ENCODE results near the gene ARHGAP27. TPM values are rescaled to one million over a fixed set of nuclear protein-coding genes. Genes with fewer than 3 reads are reported as not detected.

ARHGAP27 gene
- total and polyA plus RNA-seq, 2 donors: 23.1 to 73.8 TPM

DNA sequence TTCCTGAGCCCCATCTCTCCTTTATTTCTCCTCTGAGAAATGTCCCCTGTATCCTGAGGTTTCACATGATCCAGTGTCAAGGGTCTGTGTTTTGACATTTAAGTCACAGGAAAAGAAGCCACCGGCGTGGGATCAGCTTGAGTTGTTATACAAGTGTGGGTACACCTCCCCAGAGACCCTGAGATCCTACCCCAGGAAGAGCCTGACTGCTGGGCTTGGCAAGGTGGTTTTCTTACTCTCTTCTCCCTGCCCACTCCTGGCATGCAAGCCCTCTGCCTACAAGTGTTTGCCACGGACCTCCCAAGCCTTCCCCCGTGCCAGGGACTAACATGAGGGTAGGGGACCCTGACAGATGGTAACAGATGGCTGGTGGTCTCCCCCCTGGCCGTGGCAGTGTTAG is 2.8 kb upstream of the ARHGAP27 start:
- DNase-seq (ENCODE audit: low read depth in 6 of 9, low spot score in 9 of 9): no peak
- peaks cover 15 to 70% of the 10 kb centered on the region in 2 donors for H3K4me1 ChIP-seq (ENCODE audit: control insufficient read depth in 2 of 2, insufficient read depth in 2 of 2, low read length in 2 of 2)
- peaks cover 0 to 25% of the 10 kb centered on the region in 2 donors for H3K27me3 ChIP-seq (ENCODE audit: control insufficient read depth in 2 of 2, insufficient read depth in 1 of 2, low read length in 1 of 2)
- H3K27ac ChIP-seq (ENCODE audit: low read depth in 1 of 2, low read length in 1 of 2): peak overlapping the region in 1 of 2 donors; percentile 26
- WGBS: 72% methylated on average over 5 of the region's 5 CpGs
- H3K36me3 ChIP-seq (ENCODE audit: control insufficient read depth in 2 of 2, insufficient read depth in 2 of 2, low read length in 1 of 2): peaks cover 31 to 35% of the 10 kb centered on the region in 2 donors
- H3K9me3 ChIP-seq (ENCODE audit: control insufficient read depth in 2 of 2, insufficient read depth in 1 of 2, low read length in 1 of 2): peaks cover 0 to 6% of the 10 kb centered on the region in 2 donors
- no peak overlapping the region for H3K4me3 ChIP-seq (ENCODE audit: low read length in 2 of 2)

DNA sequence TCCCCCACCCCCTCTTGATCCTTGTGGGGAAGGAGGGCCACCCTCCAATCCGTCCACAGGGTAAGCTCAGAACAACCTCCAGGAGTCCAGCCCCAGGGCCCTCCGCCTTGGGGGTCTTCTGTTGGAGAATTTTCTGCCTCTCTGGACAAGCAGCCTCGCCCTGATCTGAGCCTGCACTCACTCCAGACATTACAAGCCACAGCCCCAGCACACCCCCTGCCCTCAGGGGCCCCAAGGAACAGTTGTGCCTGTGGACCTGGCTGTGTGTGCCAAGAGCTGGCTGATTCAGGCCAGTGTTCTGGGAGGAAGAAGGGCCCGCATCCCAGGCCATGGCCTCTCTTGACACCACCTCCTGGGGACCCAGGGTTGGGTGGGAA is 477 bp upstream of the ARHGAP27 start:
- H3K36me3 ChIP-seq (ENCODE audit: control insufficient read depth in 2 of 2, insufficient read depth in 2 of 2, low read length in 1 of 2): peaks cover 22 to 24% of the 10 kb centered on the region in 2 donors
- peak in 1 of 9 donors; percentile 6 for DNase-seq (ENCODE audit: low read depth in 6 of 9, low spot score in 9 of 9)
- H3K27me3 ChIP-seq (ENCODE audit: control insufficient read depth in 2 of 2, insufficient read depth in 1 of 2, low read length in 1 of 2): peaks cover 0 to 44% of the 10 kb centered on the region in 2 donors
- H3K9me3 ChIP-seq (ENCODE audit: control insufficient read depth in 2 of 2, insufficient read depth in 1 of 2, low read length in 1 of 2): peaks cover 0 to 9% of the 10 kb centered on the region in 2 donors
- WGBS: 79% methylated on average over 4 of the region's 4 CpGs
- H3K27ac ChIP-seq (ENCODE audit: low read depth in 1 of 2, low read length in 1 of 2): no peak overlapping the region
- peaks cover 16 to 73% of the 10 kb centered on the region in 2 donors for H3K4me1 ChIP-seq (ENCODE audit: control insufficient read depth in 2 of 2, insufficient read depth in 2 of 2, low read length in 2 of 2)
- no peak overlapping the region for H3K4me3 ChIP-seq (ENCODE audit: low read length in 2 of 2)

DNA sequence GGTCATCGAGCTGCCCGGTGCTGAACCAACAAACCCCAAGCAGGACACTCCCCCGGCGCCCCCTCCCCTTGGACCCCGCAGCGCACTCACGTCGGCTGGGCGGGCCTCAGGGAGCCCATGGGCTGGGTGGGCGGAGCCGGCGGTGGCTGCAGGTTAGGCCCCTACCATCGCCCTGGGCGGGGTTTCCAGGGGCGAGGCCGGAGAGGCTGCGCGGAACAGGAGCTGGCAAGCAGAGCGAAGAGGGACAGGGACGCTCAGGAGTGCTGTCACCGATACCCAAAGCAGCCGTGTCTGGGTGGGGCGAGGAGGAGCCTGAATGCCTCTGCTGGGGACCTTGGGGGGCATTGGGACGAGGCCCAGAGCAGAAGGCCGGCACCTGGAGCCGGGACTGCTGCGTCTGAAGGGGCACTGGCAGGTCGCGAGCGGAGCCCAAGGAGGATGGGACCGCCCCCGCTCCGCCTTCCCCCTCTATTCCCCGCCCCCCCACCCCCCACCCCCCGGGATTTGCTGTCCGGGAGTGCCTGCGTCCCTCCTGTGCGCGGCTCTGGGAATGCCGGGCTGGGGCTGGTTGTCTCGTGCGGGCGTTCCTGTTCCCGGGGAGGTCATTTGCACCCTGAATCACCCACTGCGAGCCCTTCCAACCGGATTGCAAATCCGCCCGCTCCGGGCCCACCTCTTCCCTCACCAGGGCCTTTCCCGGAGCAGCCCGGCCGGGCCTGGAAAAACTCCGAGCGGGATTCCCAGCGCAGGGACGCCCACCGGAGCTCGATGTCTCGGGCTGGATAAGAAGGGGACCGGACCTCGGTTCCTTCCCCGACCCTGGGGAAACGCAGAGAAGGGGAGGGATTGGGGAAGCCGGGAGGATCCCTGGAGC is 902 bp downstream of the ARHGAP27 start:
- under 1% methylated on average over 64 of the region's 64 CpGs for WGBS
- DNase-seq (ENCODE audit: low read depth in 6 of 9, low spot score in 9 of 9): peak in 4 of 9 donors; percentile 52 to 80 (median 68)

DNA sequence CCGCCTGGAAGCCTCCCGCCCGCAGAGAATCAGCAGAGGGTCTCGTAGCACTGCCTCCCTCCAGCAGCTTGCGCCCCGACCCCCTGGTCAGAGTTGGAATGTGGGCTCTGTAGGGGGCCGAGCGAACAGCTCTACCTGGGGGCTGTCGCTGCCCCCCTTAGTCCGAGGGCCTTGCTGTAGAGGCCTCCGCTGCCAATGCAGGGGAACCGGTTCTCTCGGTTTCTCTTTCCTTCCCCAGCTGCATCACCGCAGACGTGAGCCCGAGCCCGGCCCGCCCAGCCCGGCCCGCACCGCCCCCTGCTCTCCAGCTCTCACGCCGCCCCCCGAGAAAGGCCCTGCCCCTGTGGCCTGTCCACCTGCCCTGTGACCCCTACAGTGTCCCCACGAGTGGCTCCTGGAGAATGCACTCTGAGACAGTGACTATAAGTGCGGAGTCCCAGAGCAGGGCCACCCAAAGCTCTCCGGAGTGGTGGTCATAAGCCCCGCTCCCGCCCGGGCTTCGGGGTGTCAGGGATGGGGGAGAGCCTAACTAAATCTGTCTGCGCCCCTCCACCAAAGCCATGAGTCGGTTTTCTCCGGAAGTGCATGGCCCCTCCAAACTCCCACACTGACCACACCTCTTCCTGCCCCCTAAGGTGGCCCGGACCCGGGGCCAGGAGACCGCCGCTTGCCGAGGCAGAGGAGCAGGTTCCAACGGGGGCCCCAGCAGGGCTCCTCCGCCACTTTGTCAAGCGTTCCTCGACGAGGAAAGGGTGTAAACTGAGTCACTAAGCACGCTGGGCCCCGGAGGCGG is 1.7 kb downstream of the ARHGAP27 start:
- Histone ChIP-seq H3K27ac (ENCODE audit: low read depth in 1 of 2, low read length in 1 of 2) (peak overlapping the region in 1 of 2 donors; percentile 46), H3K9me3 (ENCODE audit: control insufficient read depth in 2 of 2, insufficient read depth in 1 of 2, low read length in 1 of 2) (peaks cover 0 to 9% of the 10 kb centered on the region in 2 donors), H3K27me3 (ENCODE audit: control insufficient read depth in 2 of 2, insufficient read depth in 1 of 2, low read length in 1 of 2) (peaks cover 0 to 45% of the 10 kb centered on the region in 2 donors), H3K36me3 (ENCODE audit: control insufficient read depth in 2 of 2, insufficient read depth in 2 of 2, low read length in 1 of 2) (peaks cover under 1 to 5% of the 10 kb centered on the region in 2 donors), H3K4me1 (ENCODE audit: control insufficient read depth in 2 of 2, insufficient read depth in 2 of 2, low read length in 2 of 2) (peaks cover 17 to 63% of the 10 kb centered on the region in 2 donors), H3K4me3 (ENCODE audit: low read length in 2 of 2) (peak overlapping the region; percentile 30 to 49)
- 16% methylated on average over 47 of the region's 47 CpGs for WGBS
- DNase-seq (ENCODE audit: low read depth in 6 of 9, low spot score in 9 of 9): peak in 1 of 9 donors; percentile 51

More for the DNA sequence above, 902 bp downstream of the ARHGAP27 start:
- H3K4me3 ChIP-seq (ENCODE audit: low read length in 2 of 2): peak overlapping the region; percentile 30 to 49
- peaks cover 0 to 45% of the 10 kb centered on the region in 2 donors for H3K27me3 ChIP-seq (ENCODE audit: control insufficient read depth in 2 of 2, insufficient read depth in 1 of 2, low read length in 1 of 2)
- peaks cover 9 to 13% of the 10 kb centered on the region in 2 donors for H3K36me3 ChIP-seq (ENCODE audit: control insufficient read depth in 2 of 2, insufficient read depth in 2 of 2, low read length in 1 of 2)
- H3K27ac ChIP-seq (ENCODE audit: low read depth in 1 of 2, low read length in 1 of 2): no peak overlapping the region
- H3K9me3 ChIP-seq (ENCODE audit: control insufficient read depth in 2 of 2, insufficient read depth in 1 of 2, low read length in 1 of 2): peaks cover 0 to 9% of the 10 kb centered on the region in 2 donors
- H3K4me1 ChIP-seq (ENCODE audit: control insufficient read depth in 2 of 2, insufficient read depth in 2 of 2, low read length in 2 of 2): peaks cover 17 to 71% of the 10 kb centered on the region in 2 donors

DNA sequence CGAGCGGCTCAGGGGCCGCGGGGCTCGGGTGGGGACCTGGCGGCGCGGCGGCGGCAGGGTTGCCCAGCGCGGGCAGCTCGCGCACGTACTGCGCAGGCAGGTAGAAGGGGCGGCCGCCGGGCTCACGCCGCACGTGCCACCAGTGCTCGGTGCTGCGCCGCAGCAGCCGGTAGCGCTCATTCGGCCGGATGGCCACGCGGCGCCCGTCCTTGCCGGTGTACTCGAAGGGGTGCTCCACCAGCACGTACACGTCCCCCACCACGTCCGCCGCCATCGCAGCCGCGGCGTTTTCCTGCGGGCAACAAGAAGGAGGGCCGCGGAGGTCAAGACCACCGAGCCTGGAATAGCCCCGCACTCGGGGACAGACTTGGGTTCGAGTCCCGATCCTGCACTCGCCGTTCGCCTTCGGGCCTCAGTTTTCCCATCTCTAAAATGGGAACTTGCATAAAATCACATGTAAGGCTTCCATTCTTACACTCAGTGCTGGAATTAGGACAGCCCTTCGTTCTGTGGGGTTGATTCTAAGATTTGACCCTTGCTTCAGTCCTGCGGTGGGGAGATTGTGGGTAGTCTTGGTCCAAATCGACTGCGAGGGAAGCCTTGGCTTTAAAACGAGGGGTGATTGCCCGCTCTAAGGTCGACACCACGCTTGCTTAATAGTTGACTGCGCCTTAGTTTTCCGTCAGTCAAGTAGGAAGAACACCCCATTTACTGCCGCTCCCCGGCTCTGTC is 2.5 kb downstream of the ARHGAP27 start:
- H3K27me3 ChIP-seq (ENCODE audit: control insufficient read depth in 2 of 2, insufficient read depth in 1 of 2, low read length in 1 of 2): peaks cover 0 to 45% of the 10 kb centered on the region in 2 donors
- H3K9me3 ChIP-seq (ENCODE audit: control insufficient read depth in 2 of 2, insufficient read depth in 1 of 2, low read length in 1 of 2): peaks cover 0 to 9% of the 10 kb centered on the region in 2 donors
- DNase-seq (ENCODE audit: low read depth in 6 of 9, low spot score in 9 of 9): no peak
- H3K4me1 ChIP-seq (ENCODE audit: control insufficient read depth in 2 of 2, insufficient read depth in 2 of 2, low read length in 2 of 2): peaks cover 17 to 58% of the 10 kb centered on the region in 2 donors
- peak overlapping the region in 1 of 2 donors; percentile 30 for H3K4me3 ChIP-seq (ENCODE audit: low read length in 2 of 2)
- H3K27ac ChIP-seq (ENCODE audit: low read depth in 1 of 2, low read length in 1 of 2): peak overlapping the region in 1 of 2 donors; percentile 46
- WGBS: 92% methylated on average over 68 of the region's 68 CpGs
- peaks cover 0 to 2% of the 10 kb centered on the region in 2 donors for H3K36me3 ChIP-seq (ENCODE audit: control insufficient read depth in 2 of 2, insufficient read depth in 2 of 2, low read length in 1 of 2)

DNA sequence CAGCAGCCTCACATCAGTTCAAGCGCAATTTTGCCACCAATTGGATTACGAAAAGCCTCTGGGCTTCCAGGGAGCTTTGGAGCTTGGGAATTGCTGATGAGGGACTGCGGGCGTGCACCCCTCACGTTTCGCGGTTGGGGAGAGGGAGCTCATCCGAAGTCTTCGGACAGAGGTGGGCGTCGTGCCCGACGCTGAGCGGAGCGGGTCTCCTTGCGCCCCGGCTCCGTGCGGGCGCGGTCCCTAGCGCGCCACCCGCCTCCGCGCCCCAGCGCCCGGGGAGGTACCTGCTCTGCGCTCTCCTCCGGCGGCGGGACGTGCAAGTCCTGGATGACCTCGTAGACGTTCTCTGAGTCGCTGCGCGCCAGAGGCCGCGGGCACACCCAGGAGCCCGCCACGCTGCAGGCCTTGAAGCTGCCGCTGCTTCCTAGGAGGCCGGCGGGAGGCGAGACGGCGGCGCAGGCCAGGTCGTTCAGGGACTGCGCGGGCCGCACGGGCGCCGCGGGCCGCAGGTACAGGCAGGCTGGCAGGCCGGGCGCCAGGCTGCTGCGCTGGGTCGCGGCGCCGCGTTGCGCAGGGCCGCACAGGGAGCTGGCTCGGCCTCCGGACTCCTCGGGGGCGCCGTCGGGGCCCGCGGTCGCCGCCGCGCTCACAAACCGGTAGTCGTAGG is 3.2 kb downstream of the ARHGAP27 start:
- 92% methylated on average over 82 of the region's 82 CpGs for WGBS
- Histone ChIP-seq H3K36me3 (ENCODE audit: control insufficient read depth in 2 of 2, insufficient read depth in 2 of 2, low read length in 1 of 2) (no peaks in the 10 kb centered on the region), H3K9me3 (ENCODE audit: control insufficient read depth in 2 of 2, insufficient read depth in 1 of 2, low read length in 1 of 2) (peaks cover 0 to 9% of the 10 kb centered on the region in 2 donors), H3K4me1 (ENCODE audit: control insufficient read depth in 2 of 2, insufficient read depth in 2 of 2, low read length in 2 of 2) (peaks cover 17 to 56% of the 10 kb centered on the region in 2 donors), H3K27me3 (ENCODE audit: control insufficient read depth in 2 of 2, insufficient read depth in 1 of 2, low read length in 1 of 2) (peaks cover 0 to 45% of the 10 kb centered on the region in 2 donors), H3K4me3 (ENCODE audit: low read length in 2 of 2) (no peak overlapping the region), H3K27ac (ENCODE audit: low read depth in 1 of 2, low read length in 1 of 2) (no peak overlapping the region)
- no peak for DNase-seq (ENCODE audit: low read depth in 6 of 9, low spot score in 9 of 9)

DNA sequence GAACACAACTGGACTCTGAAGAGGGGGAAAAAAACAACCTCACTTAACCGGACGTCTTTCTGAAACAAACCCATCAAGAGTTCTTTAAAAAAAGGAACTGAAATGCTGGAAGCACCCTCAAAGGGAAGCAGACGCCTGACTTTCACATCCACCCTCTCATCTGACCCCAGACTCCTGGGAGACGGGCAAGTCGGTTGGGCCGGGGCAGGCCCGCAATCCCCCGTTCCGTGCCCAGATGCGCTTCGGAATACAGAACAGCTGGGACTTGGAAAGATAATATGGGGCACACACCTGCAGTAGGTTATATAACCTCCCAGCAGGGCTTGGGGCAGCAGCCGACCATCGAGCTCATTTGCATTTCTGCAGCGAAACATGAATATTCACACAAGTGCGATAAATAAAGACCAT is 3.7 kb downstream of the ARHGAP27 start:
- DNase-seq (ENCODE audit: low read depth in 6 of 9, low spot score in 9 of 9): peak in 1 of 9 donors; percentile 31
- H3K27ac ChIP-seq (ENCODE audit: low read depth in 1 of 2, low read length in 1 of 2): no peak overlapping the region
- peaks cover 0 to 45% of the 10 kb centered on the region in 2 donors for H3K27me3 ChIP-seq (ENCODE audit: control insufficient read depth in 2 of 2, insufficient read depth in 1 of 2, low read length in 1 of 2)
- H3K36me3 ChIP-seq (ENCODE audit: control insufficient read depth in 2 of 2, insufficient read depth in 2 of 2, low read length in 1 of 2): no peaks in the 10 kb centered on the region
- peaks cover 17 to 56% of the 10 kb centered on the region in 2 donors for H3K4me1 ChIP-seq (ENCODE audit: control insufficient read depth in 2 of 2, insufficient read depth in 2 of 2, low read length in 2 of 2)
- WGBS: 45% methylated on average over 15 of the region's 15 CpGs
- peaks cover 0 to 9% of the 10 kb centered on the region in 2 donors for H3K9me3 ChIP-seq (ENCODE audit: control insufficient read depth in 2 of 2, insufficient read depth in 1 of 2, low read length in 1 of 2)
- H3K4me3 ChIP-seq (ENCODE audit: low read length in 2 of 2): no peak overlapping the region

DNA sequence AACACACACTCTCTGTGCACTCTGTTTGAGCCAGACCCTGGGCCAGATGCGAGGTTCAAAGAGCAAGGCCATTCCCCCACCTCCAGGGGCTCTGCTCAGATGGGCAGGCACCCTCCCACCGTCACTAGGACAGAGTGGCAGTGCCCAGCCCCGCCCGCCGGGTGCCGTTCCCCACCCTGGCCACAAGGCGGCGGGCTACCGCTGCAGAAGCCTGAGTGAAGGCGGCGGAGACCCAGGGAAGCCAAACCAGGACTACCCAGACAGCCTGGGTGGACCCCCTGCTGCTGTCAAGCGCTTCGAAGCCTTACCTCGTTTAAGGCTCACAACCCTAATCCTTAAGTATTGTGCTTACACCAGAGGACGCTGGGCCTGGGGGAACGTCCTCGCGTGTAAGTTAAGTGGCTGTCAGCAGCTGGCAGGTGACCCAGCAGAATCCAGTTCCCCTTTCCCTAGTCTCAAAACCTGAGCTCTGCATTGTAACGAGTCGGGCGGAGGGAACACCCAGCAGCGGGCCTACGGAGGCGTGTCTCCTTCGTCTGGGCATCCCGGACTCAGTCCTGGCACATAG is 4.5 kb downstream of the ARHGAP27 start:
- WGBS: 4% methylated on average over 26 of the region's 26 CpGs
- H3K4me1 ChIP-seq (ENCODE audit: control insufficient read depth in 2 of 2, insufficient read depth in 2 of 2, low read length in 2 of 2): peaks cover 17 to 52% of the 10 kb centered on the region in 2 donors
- peak in 5 of 9 donors; percentile 66 to 85 (median 76) for DNase-seq (ENCODE audit: low read depth in 6 of 9, low spot score in 9 of 9)
- peaks cover 0 to 43% of the 10 kb centered on the region in 2 donors for H3K27me3 ChIP-seq (ENCODE audit: control insufficient read depth in 2 of 2, insufficient read depth in 1 of 2, low read length in 1 of 2)
- peak overlapping the region in 1 of 2 donors; percentile 14 for H3K4me3 ChIP-seq (ENCODE audit: low read length in 2 of 2)
- no peaks in the 10 kb centered on the region for H3K36me3 ChIP-seq (ENCODE audit: control insufficient read depth in 2 of 2, insufficient read depth in 2 of 2, low read length in 1 of 2)
- peak overlapping the region; percentile 43 to 68 for H3K27ac ChIP-seq (ENCODE audit: low read depth in 1 of 2, low read length in 1 of 2)
- peaks cover 0 to 9% of the 10 kb centered on the region in 2 donors for H3K9me3 ChIP-seq (ENCODE audit: control insufficient read depth in 2 of 2, insufficient read depth in 1 of 2, low read length in 1 of 2)

Measured in thymus (tissue), 11 donors.